Gastrocnemius medialis (tissue), 4 donors: ENCODE measurements around the gene TMEFF1.

Experiments used
- CTCF ChIP-seq, 5 experiments: fragments of 450-650 bp in 3 of 5; fragments of 200-600 bp in 2 of 5; sonication (generic) in 2 of 5; IDR thresholded peaks in 4 of 5; conservative IDR thresholded peaks in 1 of 5; 1 replicate in 4 of 5; 2 replicates in 1 of 5; pipeline ENCODE4 v1.5.1; 2016 to 2019; ENCODE audit warnings: antibody characterized with exemption in 5 of 5, mild to moderate bottlenecking in 3 of 5, moderate library complexity in 3 of 5
- POLR2A ChIP-seq, 2 donors: fragments of 450-650 bp; IDR thresholded peaks; one replicate each; pipeline ENCODE4 v1.6.1; 2017; ENCODE audit warnings: antibody characterized with exemption in 2 of 2, mild to moderate bottlenecking in 2 of 2, moderate library complexity in 2 of 2

- TF ChIP-seq POLR2A (IDR thresholded peaks at IDR 0.05) (no peak), CTCF (IDR thresholded peaks at IDR 0.05 in 4 of 5, conservative IDR thresholded peaks at IDR 0.05 in 1 of 5) (no peak)
Measured at GRCh38 chr9:100567856-100568255, 94.9 kb downstream of the TMEFF1 start.
